HT1080 (cell line): ENCODE measurements around the gene RPTOR. TPM values are rescaled to one million over a fixed set of nuclear protein-coding genes. Genes with fewer than 3 reads are reported as not detected.

Experiments
- DNase-seq: peaks from one replicate; pipeline ENCODE4 v3.0.0-alpha.2; 2015; ENCODE audit warnings: low read depth
- small RNA-seq: library from RNA; depleted of rRNA; stranded (forward); fragments of <200 nt; gene quantifications from one replicate; pipeline ENCODE3, GENCODE V24; 2014
- total RNA-seq: library from RNA; depleted of rRNA; stranded (reverse); fragments of >200 nt; shearing (Covaris generic); gene quantifications from 2 replicates; pipeline ENCODE4 v1.2.3, GENCODE V29; 2014; rRNA removed

RPTOR gene
- total RNA-seq, 1 experiment from 2014 or later, result 18.5 TPM

GRCh38 chr17:81002013-81002384 lies 457.4 kb downstream of the RPTOR start:
- no peak for DNase-seq

- peak; percentile 66 for DNase-seq
Observed at GRCh38 chr17:81002409-81003361, 458.0 kb downstream of the RPTOR start.

DNA sequence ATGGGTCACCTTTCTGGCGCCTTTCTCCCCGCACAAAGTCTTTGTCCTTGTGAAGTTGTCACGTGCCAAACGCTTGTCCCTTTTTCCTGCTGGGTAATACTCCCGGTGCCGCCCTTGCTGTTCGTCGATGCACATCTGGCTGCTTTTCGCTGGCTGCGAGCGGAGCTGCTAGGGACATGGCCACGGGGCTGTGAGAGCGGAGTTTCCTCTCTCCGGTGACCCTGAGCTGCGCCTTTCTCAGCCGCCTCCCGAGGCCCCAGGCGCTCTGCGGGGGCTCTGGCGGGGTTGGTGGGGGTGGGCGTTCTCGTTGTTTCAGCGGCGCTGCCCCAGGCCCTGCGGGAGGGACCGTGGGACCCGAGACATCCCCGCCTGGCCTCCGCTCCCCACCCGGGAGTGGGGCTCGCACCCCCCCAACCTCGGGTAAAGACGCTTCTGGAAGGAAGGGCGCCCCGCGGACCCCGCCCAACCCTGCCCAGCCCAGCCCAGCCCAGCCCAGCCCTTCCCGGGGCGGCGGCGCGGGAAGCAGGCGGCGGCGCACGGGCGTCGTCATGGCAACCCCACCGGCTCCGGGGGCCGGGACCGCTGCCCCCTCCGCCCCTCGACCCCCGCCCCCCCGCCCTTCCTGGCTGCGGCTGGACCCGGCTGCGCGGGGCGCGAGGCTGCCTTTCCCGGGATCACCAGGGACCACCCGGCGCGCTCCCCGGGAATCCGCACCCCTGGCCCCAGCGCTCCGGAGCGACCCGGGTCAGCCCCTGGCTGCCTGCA lies 459.3 kb downstream of the RPTOR start:
- DNase-seq, result no peak

DNA sequence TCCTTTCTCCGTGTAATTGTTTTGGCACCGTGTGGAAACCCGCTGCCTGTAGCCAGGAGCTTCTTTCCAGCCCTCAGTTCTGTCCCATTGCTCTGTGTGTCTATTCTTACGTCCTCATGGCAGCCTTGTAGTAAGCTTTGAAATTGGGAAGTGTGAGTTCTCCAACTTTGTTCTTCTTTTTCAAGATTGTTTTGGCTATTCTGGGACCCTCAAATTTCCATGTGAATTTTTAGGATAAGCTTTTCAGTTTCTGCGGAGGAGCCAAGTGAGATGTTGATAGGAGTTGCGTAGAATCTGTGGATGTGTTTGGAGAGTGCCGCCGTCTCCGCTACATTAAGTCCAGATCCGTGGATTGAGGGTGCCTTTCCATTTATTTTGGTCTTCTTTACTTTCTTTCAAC lies 462.3 kb downstream of the RPTOR start:
- DNase-seq, result no peak

DNA sequence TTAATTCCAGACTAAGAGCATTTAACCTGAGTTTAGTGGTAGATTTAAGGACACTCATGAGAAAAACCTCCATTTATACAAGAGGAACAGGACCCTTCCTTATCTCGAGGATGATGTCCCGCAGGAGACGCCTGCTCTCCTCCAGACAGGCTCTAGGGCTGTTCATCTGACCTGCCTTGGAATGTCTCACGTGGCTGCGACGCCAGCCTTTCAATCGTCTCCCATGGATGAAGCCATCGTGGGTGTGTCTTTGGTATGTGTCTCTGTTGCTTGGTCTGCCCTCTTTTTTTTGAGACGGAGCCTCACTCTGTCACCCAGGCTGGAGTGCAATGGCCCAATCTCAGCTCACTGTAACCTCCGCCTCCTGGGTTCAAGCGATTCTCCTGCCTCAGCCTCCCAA lies 463.5 kb downstream of the RPTOR start:
- no peak for DNase-seq

GRCh38 chr17:81009136-81009535 lies 464.5 kb downstream of the RPTOR start:
- no peak for DNase-seq

DNA sequence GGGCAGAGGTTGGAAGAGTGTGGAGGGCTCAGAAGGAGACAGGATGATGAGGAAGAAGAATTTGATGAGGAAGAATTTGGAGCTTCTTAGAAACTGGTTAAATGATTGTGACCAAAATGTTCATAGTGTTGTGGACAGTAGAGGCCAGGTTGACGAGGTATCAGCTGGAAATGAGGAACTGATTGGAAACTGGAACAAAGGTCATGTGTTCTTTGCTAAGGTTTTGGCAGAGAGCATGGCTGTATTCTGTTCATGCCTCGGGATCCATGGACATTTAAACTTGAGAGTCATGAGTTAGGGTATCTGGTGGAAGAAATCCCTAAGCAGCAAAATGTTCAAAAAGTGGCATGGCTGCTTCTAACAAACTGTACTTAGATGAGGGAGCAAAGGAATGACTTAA lies 466.3 kb downstream of the RPTOR start:
- no peak for DNase-seq

DNA sequence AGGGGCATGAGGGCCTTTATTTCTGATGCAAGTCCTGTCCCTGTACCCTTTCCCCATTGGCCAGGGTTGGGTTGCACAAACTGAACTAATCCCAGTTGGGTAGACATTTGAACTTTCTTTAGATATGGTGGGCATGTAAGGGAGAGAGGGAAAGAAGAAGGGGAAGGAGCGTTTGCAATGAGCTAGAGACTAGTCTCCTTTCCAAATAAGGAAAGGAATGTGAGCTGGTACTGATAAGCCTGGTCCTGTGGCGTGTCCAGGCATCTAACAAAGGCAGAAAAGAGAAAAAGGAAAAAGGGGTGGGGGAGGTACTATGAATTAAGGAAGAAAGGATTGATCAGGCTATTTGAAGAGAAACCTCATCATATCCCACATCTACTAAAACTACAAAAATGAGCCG lies 467.3 kb downstream of the RPTOR start:
- DNase-seq, result no peak

DNA sequence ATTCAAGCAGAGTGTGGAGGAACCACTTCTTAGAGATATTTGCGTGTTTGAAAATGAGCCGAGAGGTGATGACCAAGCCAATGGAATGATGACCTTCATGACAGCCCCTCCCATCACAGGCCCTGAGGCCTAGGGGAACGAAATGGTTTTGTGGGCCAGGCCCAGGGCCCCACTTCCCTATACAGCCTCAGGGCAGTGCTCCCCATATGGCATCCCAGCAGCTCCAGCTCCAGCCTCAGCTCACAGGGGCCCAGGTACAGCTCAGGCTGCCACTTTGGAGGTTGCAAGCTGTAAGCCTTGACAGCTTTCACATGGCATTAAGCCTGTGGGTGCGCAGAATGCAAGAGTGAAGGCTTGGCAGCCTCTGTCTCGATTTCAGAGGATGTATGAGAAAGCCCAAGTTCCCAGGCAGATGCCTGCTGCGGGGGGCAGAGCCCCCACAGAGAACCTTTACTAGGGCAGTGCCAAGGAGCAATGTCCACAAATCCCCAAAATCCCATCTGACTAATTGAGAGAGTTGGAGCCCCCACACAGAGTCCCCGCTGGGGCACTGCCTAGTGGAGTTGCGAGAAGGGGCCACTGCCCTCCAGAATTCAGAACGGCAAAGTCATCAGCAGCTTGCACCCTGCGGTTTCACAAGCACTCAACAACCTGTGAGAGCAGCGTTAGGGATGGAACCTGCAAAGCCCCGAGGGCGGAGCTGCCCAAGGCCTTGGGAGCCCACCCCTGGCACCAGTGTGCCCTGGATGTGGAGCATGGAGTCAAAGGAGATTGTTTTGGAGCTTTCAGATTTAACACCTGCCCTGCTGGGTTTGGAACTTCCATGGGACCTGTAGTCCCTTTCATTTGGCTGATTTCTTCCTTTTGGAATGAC lies 468.2 kb downstream of the RPTOR start:
- DNase-seq, result no peak

- DNase-seq, result no peak
Observed at GRCh38 chr17:81013642-81014041, 469.0 kb downstream of the RPTOR start.

GRCh38 chr17:81015136-81015535 lies 470.5 kb downstream of the RPTOR start:
- DNase-seq, result no peak

Small RNA genes within 50 kb of the gene (small RNA-seq; reads per million reads assigned to genes)
- gene AC120024.2 (not detected), gene AC120024.3 (not detected)

Other genes starting within 250 kb of the RPTOR start
- gene ENDOV, start 129.7 kb upstream of the RPTOR start, total RNA-seq, result 15.2 and 18.4 TPM in 2 replicates
- 0.84 and 1.4 TPM in 2 replicates for gene NPTX1, start 68.2 kb upstream of the RPTOR start, total RNA-seq